Omental fat pad (tissue), 4 donors: ENCODE measurements around the gene DLG2. TPM values are rescaled to one million over a fixed set of nuclear protein-coding genes. Genes with fewer than 3 reads are reported as not detected.

Experiments
- ATAC-seq: fragments of 150-250 bp; one replicate; pipeline ENCODE4 v1.9.1; 2016; ENCODE audit warnings: mild to moderate bottlenecking, moderate library complexity; ENCODE audit not compliant: low FRiP score
- DNase-seq: peaks from one replicate; pipeline ENCODE4 v3.0.0-alpha.2; 2019; ENCODE audit warnings: low spot score
- total RNA-seq, 4 donors: library from RNA; depleted of rRNA; stranded (reverse); fragments of >200 nt; gene quantifications; one replicate each; pipeline ENCODE4 v1.1.0, GENCODE V29; 2016
- TF ChIP-seq, protein P1 (sequence below), 3 donors: fragments of 450-650 bp; IDR thresholded peaks; one replicate each; pipeline ENCODE4 v1.5.1; 2016 to 2017; ENCODE audit warnings: antibody characterized with exemption in 3 of 3, mild to moderate bottlenecking in 3 of 3, moderate library complexity in 2 of 3

DLG2 gene
- total RNA-seq, 4 donors from 2014 or later, result 4.8 to 13.2 (median 8.1) TPM

- TF ChIP-seq, protein P1, sequence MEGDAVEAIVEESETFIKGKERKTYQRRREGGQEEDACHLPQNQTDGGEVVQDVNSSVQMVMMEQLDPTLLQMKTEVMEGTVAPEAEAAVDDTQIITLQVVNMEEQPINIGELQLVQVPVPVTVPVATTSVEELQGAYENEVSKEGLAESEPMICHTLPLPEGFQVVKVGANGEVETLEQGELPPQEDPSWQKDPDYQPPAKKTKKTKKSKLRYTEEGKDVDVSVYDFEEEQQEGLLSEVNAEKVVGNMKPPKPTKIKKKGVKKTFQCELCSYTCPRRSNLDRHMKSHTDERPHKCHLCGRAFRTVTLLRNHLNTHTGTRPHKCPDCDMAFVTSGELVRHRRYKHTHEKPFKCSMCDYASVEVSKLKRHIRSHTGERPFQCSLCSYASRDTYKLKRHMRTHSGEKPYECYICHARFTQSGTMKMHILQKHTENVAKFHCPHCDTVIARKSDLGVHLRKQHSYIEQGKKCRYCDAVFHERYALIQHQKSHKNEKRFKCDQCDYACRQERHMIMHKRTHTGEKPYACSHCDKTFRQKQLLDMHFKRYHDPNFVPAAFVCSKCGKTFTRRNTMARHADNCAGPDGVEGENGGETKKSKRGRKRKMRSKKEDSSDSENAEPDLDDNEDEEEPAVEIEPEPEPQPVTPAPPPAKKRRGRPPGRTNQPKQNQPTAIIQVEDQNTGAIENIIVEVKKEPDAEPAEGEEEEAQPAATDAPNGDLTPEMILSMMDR (IDR thresholded peaks at IDR 0.05), result no peak
- ATAC-seq, result no peak
- no peak for DNase-seq
These were observed 736.5 kb downstream of the DLG2 start for GRCh38 chr11:84890676-84891075.

DNA sequence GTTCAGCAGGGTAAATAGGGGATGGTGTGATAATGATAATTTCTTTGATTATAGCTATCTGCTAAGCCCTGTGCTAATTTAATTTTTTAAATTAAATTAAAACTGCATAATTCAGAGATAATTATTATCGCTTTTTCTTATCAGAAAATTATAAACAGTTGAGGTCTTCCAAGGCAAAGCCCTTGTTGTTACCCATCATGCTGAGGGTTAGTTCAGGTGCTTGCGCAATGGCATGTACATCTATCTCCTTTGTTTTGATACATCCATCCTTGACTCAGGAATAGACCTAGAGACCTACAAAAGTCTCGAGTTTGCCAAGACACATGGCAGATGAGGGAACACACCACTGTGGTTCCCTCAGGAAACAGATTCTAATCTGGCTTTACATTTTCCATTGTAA lies 737.6 kb downstream of the DLG2 start:
- DNase-seq (no peak), ATAC-seq (no peak)
- TF ChIP-seq, protein P1 (IDR thresholded peaks at IDR 0.05), result no peak

DNA sequence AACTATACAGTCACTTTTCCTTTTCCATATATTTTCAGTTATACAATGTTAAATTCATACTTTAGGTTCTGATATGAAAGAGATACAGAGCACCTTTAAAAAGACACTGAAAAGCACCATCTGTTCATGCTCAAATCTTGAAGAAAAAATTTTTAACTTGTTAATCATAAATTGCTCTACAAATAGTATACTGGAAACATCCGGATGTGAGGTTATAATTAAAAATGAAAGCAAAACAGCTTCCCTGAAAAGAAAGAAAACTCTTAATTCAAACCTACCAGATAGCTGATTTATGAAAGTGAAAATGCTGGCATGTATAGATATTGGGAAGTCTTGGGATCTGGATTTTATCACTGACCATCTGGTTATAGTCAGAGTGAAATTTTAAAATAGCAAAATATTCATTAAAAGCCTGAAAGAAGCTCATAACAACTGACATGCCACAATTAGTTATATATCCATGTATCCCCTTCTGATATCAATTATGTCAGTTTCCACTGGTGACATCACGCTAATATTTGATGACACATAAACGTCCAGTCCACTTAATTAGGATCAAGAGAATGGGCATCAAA lies 740.0 kb downstream of the DLG2 start:
- TF ChIP-seq, protein P1 (IDR thresholded peaks at IDR 0.05), result no peak
- ATAC-seq (no peak), DNase-seq (no peak)

DNA sequence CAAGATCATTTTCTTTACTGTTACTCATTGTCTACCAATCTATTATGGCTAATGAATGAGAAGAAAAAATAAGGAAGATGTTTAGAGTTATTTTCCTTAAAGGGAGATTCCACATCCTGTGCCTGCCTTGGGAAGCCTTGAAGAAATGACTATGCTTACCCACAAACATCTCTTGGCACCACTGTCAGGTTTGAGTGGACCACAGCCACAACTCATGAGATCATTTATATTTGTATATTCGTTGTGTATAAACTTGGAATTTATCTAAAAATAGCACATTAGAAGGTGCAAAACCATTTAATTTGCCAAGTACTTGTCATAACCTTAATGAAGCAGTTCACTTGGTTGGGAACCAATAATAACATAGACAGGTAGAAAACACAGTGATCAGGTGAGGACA lies 740.8 kb downstream of the DLG2 start:
- no peak for ATAC-seq
- TF ChIP-seq, protein P1 (IDR thresholded peaks at IDR 0.05), result no peak
- no peak for DNase-seq

DNA sequence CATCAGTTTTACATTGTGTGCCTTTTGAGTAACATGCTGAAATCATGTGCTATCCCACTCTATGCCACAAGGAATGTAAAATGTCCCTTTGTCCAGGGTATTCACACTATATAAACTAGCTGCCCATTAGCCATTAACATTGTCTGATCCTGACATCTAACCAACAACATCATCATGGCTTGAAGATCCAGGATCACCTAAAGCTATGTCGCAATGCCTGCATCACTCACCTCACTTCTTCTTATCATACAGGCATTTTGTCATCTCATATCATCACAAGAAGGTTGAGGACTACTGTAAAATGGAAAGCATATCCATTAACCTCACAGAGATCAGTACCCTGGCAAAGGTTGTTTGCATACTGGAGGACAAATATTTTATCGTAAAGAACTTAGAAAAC lies 742.3 kb downstream of the DLG2 start:
- DNase-seq (no peak), ATAC-seq (no peak)
- TF ChIP-seq, protein P1 (IDR thresholded peaks at IDR 0.05), result no peak

DNA sequence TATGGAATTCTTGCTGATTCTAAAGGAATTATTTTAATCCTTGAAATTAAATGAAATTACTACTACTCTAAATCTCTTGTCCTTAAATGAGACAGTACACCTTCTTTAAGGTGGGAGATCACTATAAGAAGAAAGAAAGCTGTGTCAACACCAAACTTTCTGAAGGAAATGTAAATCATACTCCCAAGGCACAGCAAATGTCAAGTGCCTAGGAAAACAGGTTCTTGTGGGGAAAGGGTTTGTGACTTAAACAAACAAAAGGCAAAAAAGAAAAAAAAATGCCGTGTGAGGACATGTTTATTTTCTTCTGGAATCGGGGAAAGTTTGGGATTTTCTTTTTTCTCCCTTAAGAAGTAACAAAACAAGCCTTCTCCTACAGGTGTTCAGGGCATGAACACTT lies 745.1 kb downstream of the DLG2 start:
- DNase-seq (no peak), ATAC-seq (no peak)
- TF ChIP-seq, protein P1 (IDR thresholded peaks at IDR 0.05), result no peak

DNA sequence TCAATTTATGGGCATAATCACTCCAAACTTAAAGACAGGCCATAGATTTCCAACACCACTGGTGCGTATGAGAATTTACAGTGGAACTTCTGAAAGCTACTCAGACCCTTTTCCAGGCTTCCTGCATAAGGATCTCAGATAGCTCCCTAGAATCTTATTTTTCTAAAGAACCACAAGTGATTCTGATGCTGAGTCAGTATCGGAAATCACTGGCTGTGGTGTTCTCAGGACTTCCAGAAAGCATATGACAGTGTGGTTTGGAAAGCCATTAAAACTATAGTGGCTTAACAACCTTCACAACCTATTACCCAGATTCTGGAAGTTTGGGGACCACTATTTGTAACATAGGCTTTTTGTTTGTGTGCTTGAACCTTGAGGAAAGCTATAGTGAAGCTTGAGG lies 756.0 kb downstream of the DLG2 start:
- ATAC-seq, result no peak
- DNase-seq, result no peak
- TF ChIP-seq, protein P1 (IDR thresholded peaks at IDR 0.05), result no peak
